Natural killer cell (primary cell): ENCODE results near the gene TEX14. TPM values are rescaled to one million over a fixed set of nuclear protein-coding genes. Genes with fewer than 3 reads are reported as not detected.

ENCODE experiments used
- ATAC-seq, 3 donors: fragments of 150-1000 bp in 2 of 3; fragments of 200-7000 bp in 1 of 3; cut with Tn5 transposase; 1 replicate in 1 of 3; 2 replicates in 2 of 3; pipeline ENCODE4 v1.10.0; 2021; ENCODE audit warnings: mild to moderate bottlenecking in 2 of 3, moderate library complexity in 2 of 3
- DNase-seq, 2 donors: peaks; one replicate each; pipeline versions ENCODE4 v3.0.0 to v3.0.0-alpha.2; 2013 to 2021; ENCODE audit warnings: mixed read lengths in 1 of 2
- H3K27ac ChIP-seq: one replicate; pipeline ENCODE4 v1.5.1; 2013; ENCODE audit warnings: mild to moderate bottlenecking, low read length
- H3K27me3 ChIP-seq: one replicate; pipeline ENCODE4 v1.6.1; 2013; ENCODE audit warnings: low read length; ENCODE audit not compliant: control insufficient read depth, insufficient read depth
- H3K36me3 ChIP-seq: one replicate; pipeline ENCODE4 v1.6.1; 2013; ENCODE audit warnings: low read length; ENCODE audit not compliant: control insufficient read depth, insufficient read depth
- H3K4me1 ChIP-seq: one replicate; pipeline ENCODE4 v1.6.1; 2013; ENCODE audit warnings: low read length; ENCODE audit not compliant: control insufficient read depth, insufficient read depth
- H3K4me3 ChIP-seq: one replicate; pipeline ENCODE4 v1.5.1; 2013; ENCODE audit warnings: low read length
- H3K9me3 ChIP-seq: one replicate; pipeline ENCODE4 v1.6.1; 2013; ENCODE audit warnings: low read length; ENCODE audit not compliant: control insufficient read depth, insufficient read depth
- H3K27ac Mint-ChIP-seq, 2 donors: one replicate each; pipeline ENCODE4 v1.8.0; 2022; ENCODE audit warnings: mild to moderate bottlenecking in 2 of 2, mixed read lengths in 2 of 2, moderate library complexity in 1 of 2
- H3K27me3 Mint-ChIP-seq, 2 donors: one replicate each; pipeline ENCODE4 v1.8.0; 2022; ENCODE audit warnings: low read depth in 2 of 2, mixed read lengths in 2 of 2
- H3K36me3 Mint-ChIP-seq: one replicate; pipeline ENCODE4 v1.8.0; 2022; ENCODE audit warnings: mixed read lengths
- H3K4me1 Mint-ChIP-seq, 2 donors: one replicate each; pipeline ENCODE4 v1.8.0; 2022; ENCODE audit warnings: mixed read lengths in 2 of 2
- H3K4me3 Mint-ChIP-seq: one replicate; pipeline ENCODE4 v1.8.0; 2022; ENCODE audit warnings: mild to moderate bottlenecking, moderate library complexity, mixed read lengths
- H3K9me3 Mint-ChIP-seq, 2 donors: one replicate each; pipeline ENCODE4 v1.8.0; 2022; ENCODE audit warnings: mixed read lengths in 2 of 2
- CTCF ChIP-seq: fragments of 200-600 bp; IDR thresholded peaks from one replicate; pipeline ENCODE4 v1.8.0; 2022; ENCODE audit warnings: antibody characterized with exemption
- WGBS: methylation state at CpG from one replicate; pipeline ENCODE4 v1.1.7; 2013; ENCODE audit warnings: missing lambda C conversion rate; ENCODE audit not compliant: insufficient coverage; 5-methylcytosine and 5-hydroxymethylcytosine counted together
- intact Hi-C: fragments of 100-400 bp; cut with micrococcal nuclease; formaldehyde crosslinking; loops from one replicate; pipeline ENCODE4 v1.14.2; 2022
- total RNA-seq, 4 donors: library from RNA; stranded (reverse); fragments of 120-200 nt in 1 of 4; gene quantifications; one replicate each; pipeline versions ENCODE4 v1.2.3 to v1.2.4, GENCODE V29; 2013 to 2022

Gene TEX14
- total RNA-seq, 3 donors from 2014 or later (not counting 1 experiment from before 2014, with no cell fraction given) = 0.29 to 1.1 (median 0.89) TPM

DNA sequence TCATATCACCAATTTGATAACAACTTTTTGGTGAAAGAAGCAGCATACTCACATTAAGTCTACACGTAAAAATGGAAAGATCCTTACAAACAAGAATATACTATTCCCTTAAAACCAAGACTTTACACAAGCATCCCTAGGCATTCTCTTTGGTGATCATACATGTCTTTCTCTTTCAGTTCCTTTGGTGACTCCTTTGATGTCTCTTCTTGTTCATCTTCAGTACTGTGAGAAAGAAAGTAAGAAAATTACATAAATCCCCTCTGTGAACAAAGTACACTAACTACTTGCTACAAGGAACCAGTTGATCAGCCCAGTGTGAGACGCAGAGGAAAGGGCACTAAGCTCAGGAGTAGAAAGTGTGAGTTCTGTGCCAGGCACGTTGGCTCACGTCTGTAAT lies 117.8 kb downstream of the TEX14 start:
- Mint-ChIP-seq H3K4me1 (no peaks in the 10 kb centered on the region), H3K27ac (no peak overlapping the region), H3K27me3 (no peaks in the 10 kb centered on the region), H3K4me3 (no peak overlapping the region), H3K9me3 (no peaks in the 10 kb centered on the region), H3K36me3 (no peaks in the 10 kb centered on the region)
- ATAC-seq = no peak
- Histone ChIP-seq H3K27ac (no peak overlapping the region), H3K4me1 (no peaks in the 10 kb centered on the region), H3K36me3 (no peaks in the 10 kb centered on the region), H3K9me3 (no peaks in the 10 kb centered on the region), H3K4me3 (no peak overlapping the region), H3K27me3 (no peaks in the 10 kb centered on the region)
- 79% methylated on average over 4 of the region's 4 CpGs for WGBS
- TF ChIP-seq CTCF = no peak
- intact Hi-C loops = no loop called here
- no peak for DNase-seq

GRCh38 chr17:58572846-58573245 lies 119.0 kb downstream of the TEX14 start:
- Histone ChIP-seq H3K27ac (no peak overlapping the region), H3K4me3 (no peak overlapping the region), H3K36me3 (no peaks in the 10 kb centered on the region), H3K4me1 (no peaks in the 10 kb centered on the region), H3K27me3 (no peaks in the 10 kb centered on the region), H3K9me3 (no peaks in the 10 kb centered on the region)
- H3K27me3 Mint-ChIP-seq = no peaks in the 10 kb centered on the region
- WGBS = 74% methylated on average over 3 of the region's 3 CpGs
- DNase-seq (no peak), ATAC-seq (no peak)
- H3K9me3 Mint-ChIP-seq = no peaks in the 10 kb centered on the region
- no peak overlapping the region for H3K27ac Mint-ChIP-seq
- no peak overlapping the region for H3K4me3 Mint-ChIP-seq
- no peak for TF ChIP-seq CTCF
- H3K4me1 Mint-ChIP-seq = no peaks in the 10 kb centered on the region
- intact Hi-C loops = no loop called here
- H3K36me3 Mint-ChIP-seq = no peaks in the 10 kb centered on the region

GRCh38 chr17:58570758-58571157 lies 121.1 kb downstream of the TEX14 start:
- Histone ChIP-seq H3K4me1 (no peaks in the 10 kb centered on the region), H3K27ac (no peak overlapping the region), H3K36me3 (no peaks in the 10 kb centered on the region), H3K4me3 (no peak overlapping the region), H3K27me3 (no peaks in the 10 kb centered on the region), H3K9me3 (no peaks in the 10 kb centered on the region)
- H3K36me3 Mint-ChIP-seq = no peaks in the 10 kb centered on the region
- H3K4me1 Mint-ChIP-seq = no peaks in the 10 kb centered on the region
- DNase-seq (no peak), ATAC-seq (no peak)
- WGBS = 90% methylated on average over 4 of the region's 4 CpGs
- no peak for TF ChIP-seq CTCF
- H3K4me3 Mint-ChIP-seq = no peak overlapping the region
- intact Hi-C loops = no loop called here
- no peak overlapping the region for H3K27ac Mint-ChIP-seq
- H3K9me3 Mint-ChIP-seq = no peaks in the 10 kb centered on the region
- H3K27me3 Mint-ChIP-seq = no peaks in the 10 kb centered on the region

DNA sequence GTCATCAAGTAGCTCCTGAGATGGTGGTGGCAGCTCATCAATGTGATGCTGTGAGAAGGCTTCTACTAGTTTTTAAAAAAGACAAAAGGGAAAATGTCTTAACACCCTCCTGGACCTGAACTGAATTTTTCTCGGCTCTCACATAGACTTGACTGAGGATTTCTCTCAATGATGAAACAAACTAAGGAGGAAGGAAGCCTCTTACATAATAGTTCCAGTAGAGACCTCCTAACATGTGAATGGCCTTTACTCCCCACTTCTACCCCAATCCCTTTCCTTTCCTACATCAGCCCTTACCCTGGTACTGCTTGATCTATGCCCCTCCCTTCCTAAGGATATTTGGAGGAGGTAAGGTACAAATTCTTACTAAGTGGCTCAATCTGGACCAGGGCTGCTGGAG lies 122.6 kb downstream of the TEX14 start:
- Mint-ChIP-seq H3K36me3 (no peaks in the 10 kb centered on the region), H3K4me1 (no peaks in the 10 kb centered on the region), H3K9me3 (no peaks in the 10 kb centered on the region), H3K27me3 (no peaks in the 10 kb centered on the region), H3K4me3 (no peak overlapping the region), H3K27ac (no peak overlapping the region)
- 85% methylated on average over 1 of the region's 1 CpG for WGBS
- Histone ChIP-seq H3K36me3 (no peaks in the 10 kb centered on the region), H3K27me3 (no peaks in the 10 kb centered on the region), H3K27ac (no peak overlapping the region), H3K4me3 (no peak overlapping the region), H3K4me1 (no peaks in the 10 kb centered on the region), H3K9me3 (no peaks in the 10 kb centered on the region)
- no peak for TF ChIP-seq CTCF
- intact Hi-C loops = no loop called here
- no peak for DNase-seq
- no peak for ATAC-seq
